ENCODE measurements around the gene MAP3K2.

DNA sequence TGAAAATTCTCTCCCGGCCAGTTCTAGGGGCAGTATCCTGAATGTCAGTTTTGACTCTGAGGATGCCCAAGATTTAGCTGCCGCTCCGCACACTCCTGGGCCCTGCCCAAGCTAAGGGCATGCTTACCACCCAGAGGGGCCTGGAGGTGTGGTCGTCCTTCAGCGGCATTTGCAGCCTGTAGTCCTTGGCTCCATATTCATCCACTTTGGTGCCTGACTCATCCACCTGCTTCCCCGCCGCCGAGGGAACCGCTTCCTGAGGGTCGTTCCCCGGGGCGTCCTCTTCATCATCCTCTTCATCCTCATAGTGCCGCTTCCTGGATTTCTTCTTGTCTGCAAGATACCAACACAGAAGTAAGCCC, 94.4 kb downstream of the MAP3K2 start:
- TF ChIP-seq, protein P1, sequence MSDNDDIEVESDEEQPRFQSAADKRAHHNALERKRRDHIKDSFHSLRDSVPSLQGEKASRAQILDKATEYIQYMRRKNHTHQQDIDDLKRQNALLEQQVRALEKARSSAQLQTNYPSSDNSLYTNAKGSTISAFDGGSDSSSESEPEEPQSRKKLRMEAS (IDR thresholded peaks at IDR 0.05) = no peak
- TF ChIP-seq, protein P2, sequence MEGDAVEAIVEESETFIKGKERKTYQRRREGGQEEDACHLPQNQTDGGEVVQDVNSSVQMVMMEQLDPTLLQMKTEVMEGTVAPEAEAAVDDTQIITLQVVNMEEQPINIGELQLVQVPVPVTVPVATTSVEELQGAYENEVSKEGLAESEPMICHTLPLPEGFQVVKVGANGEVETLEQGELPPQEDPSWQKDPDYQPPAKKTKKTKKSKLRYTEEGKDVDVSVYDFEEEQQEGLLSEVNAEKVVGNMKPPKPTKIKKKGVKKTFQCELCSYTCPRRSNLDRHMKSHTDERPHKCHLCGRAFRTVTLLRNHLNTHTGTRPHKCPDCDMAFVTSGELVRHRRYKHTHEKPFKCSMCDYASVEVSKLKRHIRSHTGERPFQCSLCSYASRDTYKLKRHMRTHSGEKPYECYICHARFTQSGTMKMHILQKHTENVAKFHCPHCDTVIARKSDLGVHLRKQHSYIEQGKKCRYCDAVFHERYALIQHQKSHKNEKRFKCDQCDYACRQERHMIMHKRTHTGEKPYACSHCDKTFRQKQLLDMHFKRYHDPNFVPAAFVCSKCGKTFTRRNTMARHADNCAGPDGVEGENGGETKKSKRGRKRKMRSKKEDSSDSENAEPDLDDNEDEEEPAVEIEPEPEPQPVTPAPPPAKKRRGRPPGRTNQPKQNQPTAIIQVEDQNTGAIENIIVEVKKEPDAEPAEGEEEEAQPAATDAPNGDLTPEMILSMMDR (IDR thresholded peaks at IDR 0.05; ENCODE audit: low read depth, low read length, missing input control) = no peak
- TF ChIP-seq, protein P3, sequence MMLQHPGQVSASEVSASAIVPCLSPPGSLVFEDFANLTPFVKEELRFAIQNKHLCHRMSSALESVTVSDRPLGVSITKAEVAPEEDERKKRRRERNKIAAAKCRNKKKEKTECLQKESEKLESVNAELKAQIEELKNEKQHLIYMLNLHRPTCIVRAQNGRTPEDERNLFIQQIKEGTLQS (IDR thresholded peaks at IDR 0.05) = no peak
- TF ChIP-seq JUND (IDR thresholded peaks at IDR 0.05) = no peak
- TF ChIP-seq FOXA2 (IDR thresholded peaks at IDR 0.05) = no peak

All from liver (tissue), 3 donors.